Gastroesophageal sphincter (tissue), 3 donors: ENCODE results near the gene SMTN.

Experiments used
- CTCF ChIP-seq, 4 experiments: fragments of 200-600 bp in 2 of 4; fragments of 450-650 bp in 2 of 4; sonication (generic) in 1 of 4; IDR thresholded peaks; one replicate each; pipeline ENCODE4 v1.5.1; 2017 to 2019; ENCODE audit warnings: antibody characterized with exemption in 4 of 4, mild to moderate bottlenecking in 2 of 4, moderate library complexity in 2 of 4
- EP300 ChIP-seq: sonication (generic); formaldehyde crosslinking; IDR thresholded peaks from one replicate; pipeline ENCODE4 v1.6.1; 2017; ENCODE audit warnings: antibody characterized with exemption, mild to moderate bottlenecking
- POLR2A ChIP-seq, 2 donors: fragments of 450-650 bp; IDR thresholded peaks; one replicate each; pipeline ENCODE4 v1.6.1; 2017; ENCODE audit warnings: antibody characterized with exemption in 2 of 2, mild to moderate bottlenecking in 2 of 2, moderate library complexity in 1 of 2

GRCh38 chr22:31148953-31149627, 68.0 kb downstream of the SMTN start:
- TF ChIP-seq POLR2A (IDR thresholded peaks at IDR 0.05) (no peak), CTCF (IDR thresholded peaks at IDR 0.05) (peak; percentile 84 to 95 (median 92)), EP300 (no peak)
